ENCODE data around the gene SPNS3.

Gene SPNS3

GRCh38 chr17:4492721-4493561, 59.2 kb downstream of the SPNS3 start:
- peak; percentile 78 for DNase-seq

GRCh38 chr17:4497101-4497824, 63.5 kb downstream of the SPNS3 start:
- DNase-seq = no peak

- DNase-seq = peak; percentile 64
Observed at GRCh38 chr17:4498461-4499397, 65.0 kb downstream of the SPNS3 start, which contains the start of gene SPNS2. SPNS2 (plus strand) TSS chr17:4498881; CDS start chr17:4499048, 167 bp downstream.

- peak; percentile 45 for DNase-seq
Observed at GRCh38 chr17:4499431-4500190, 65.9 kb downstream of the SPNS3 start.

DNA sequence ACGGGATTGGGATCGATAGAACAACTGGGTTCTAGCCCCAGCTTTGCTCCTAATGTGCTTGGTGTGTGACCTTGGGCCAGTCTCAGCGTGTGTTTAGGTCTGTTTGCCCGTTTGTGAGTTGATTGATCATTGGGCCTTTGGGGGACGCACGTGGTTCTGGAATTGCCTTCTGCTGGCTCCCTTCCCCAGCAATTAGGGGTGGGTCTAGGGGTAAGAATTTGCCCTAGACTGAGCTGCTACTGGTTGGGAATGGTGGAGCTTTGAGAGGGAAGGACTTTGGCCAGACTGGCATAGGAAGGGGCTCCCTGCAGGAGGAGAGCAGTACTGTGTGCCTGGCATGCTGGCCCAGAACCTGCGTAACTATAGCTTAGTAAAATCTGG, 66.4 kb downstream of the SPNS3 start:
- no peak for DNase-seq

DNA sequence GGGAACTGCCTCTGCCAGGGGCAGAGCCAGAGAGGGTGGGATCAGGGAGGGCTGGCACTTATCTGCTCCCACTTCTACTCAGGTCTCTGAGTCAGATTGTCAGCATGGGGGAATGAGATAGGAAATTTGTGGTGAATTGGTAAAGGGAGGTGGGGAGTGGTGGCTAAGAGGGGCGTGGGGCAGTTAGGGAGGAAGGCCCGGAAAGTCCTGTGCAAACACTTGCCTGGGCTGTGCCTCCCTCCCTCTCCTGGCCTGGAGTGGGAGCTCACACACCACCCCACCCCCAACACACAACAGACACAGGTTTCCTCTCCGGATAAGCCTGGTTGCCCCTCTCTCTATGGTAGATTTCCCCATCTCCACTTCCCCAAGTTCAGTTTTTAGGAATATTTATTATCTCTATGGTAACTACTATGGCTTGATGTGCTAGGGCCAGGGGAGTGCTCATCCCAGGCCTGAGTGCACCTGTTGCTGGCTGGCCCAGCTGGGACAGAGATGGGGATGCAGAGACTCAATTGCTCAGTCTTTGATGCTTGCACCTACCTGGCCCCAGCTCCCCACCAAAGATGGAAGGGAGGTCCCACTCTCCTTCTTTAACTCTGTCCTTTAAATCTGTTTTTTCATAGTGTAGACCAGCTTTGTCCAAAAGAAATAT, 67.7 kb downstream of the SPNS3 start:
- DNase-seq = no peak

- DNase-seq = no peak
Observed at GRCh38 chr17:4502466-4503154, 68.9 kb downstream of the SPNS3 start.

- DNase-seq = no peak
Observed at GRCh38 chr17:4503283-4504025, 69.7 kb downstream of the SPNS3 start.

- no peak for DNase-seq
Observed at GRCh38 chr17:4504188-4504587, 70.4 kb downstream of the SPNS3 start.

DNA sequence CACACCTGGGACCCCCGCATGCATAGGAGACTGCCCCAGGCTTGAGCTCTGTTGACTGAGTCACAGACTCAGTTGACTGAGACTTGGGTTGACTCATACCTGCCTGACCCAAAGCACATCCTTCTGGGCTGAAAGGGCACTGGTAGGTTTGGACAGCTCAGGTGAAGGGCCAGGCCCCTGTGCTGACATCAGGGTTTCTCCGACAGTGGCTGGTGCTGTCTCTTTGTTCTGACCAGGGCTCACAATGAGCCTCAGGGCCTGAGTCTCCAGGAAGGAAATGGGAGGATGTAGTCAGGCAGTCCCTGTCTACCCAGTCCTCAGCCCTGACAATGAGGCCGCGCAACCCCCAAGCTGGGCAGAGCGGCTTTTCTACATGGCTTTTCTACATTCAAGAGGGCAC, 71.4 kb downstream of the SPNS3 start:
- DNase-seq = no peak

DNA sequence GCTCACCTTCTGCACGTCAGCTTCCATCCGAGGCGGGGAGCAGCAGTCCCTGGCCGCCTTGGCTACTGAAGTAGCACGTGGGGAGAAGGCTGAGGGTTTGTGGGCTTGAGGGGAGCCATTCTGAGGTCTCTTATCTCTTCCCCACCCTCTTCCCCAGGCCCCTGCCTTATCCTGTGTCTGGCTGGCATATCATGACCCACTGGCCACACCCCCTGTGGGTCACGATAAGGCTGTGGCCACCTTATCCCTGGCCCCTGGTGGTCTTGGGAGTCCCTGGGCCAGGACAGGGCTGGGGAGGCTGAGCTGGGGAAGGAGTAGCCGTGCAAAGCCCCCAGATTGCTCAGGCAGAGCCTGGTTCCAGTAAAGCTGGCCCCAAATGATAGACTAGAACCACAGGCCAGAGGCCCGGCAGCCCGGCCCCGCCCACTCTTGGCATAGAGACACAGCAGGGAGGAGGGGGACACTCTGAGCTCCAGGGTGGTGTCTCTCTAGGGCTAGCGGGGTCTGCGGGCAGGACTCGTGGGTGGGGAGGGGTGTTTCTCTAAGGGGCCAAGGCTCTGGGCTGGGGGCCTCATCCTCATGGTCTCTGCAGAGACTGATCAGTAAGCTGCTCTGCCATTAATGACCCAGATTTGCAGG, 72.6 kb downstream of the SPNS3 start:
- no peak for DNase-seq

GRCh38 chr17:4506892-4507291, 73.2 kb downstream of the SPNS3 start:
- no peak for DNase-seq

DNA sequence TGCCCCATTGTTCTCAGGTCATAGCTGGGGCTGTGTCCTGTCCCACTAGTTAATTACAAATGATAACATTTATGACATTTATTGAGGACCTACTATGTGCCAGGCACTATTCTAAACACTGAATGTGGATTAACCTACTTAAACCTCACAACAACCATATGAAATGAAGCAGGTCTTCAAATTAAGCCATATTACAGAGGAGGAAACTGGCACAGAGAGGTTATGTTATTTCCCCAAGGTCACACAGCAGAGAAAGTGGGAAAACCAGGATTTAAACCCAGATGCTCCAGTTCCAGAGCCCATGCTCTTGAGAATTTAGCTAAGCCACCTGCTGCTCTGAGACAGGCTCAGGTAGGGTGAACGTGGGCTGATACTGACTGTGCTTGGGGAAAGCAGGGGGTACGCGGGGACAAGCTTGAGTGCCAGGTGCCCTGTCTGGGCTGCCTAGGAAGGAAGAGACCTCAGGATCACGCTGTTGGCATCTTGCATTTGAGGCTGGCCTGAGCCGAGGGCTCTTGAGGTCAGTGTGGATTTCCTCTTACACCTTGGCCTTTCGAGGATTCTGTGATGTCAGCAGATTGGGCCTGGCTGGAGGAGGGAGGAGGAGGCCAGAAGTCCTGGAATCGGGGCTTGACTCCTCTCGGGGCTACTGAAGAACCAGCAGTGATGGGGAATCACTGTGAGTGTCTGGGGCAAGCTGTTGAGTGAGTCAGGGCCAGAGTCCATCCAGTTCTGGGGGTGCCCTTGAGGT, 73.8 kb downstream of the SPNS3 start:
- DNase-seq = no peak

GRCh38 chr17:4508207-4508606, 74.5 kb downstream of the SPNS3 start:
- DNase-seq = no peak

DNA sequence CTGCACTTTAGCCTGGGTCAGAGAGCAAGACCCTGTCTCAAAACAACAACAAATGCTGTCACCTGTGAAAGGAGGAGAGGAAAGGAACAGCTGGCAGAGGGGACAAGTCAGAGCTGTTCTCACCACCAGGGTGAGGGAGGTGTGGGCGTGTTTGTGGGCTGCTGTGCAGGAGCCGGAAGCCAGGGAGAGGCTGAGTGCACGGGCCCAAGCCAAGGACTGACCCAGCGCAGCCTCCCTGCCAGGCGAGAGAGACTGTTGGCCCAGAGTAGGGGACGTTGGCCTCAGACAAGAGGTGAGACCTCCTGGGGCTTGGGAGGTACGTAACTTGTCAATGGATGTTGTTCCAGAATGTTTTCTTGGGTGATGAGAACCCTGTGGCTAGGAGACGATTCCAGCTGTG, 75.7 kb downstream of the SPNS3 start:
- DNase-seq = no peak

GRCh38 chr17:4509923-4510617, 76.3 kb downstream of the SPNS3 start:
- DNase-seq = no peak

DNA sequence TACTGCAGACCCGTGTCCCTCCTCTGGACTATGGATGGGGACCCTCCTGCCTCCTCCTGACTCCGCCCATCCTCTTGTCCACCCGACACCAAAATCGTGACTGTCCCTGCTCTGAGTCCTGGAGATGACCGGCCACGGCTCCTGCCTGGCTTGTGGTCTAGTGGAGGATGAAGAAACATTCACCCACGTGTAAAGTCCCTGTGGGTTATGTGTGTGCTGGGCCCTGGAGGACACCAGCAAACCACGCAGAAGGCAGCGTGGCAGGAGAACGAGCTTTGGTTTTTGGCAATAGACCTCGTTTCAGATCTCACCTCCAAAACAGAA, 76.8 kb downstream of the SPNS3 start:
- no peak for DNase-seq

GRCh38 chr17:4511199-4511932, 77.6 kb downstream of the SPNS3 start:
- DNase-seq = no peak
